A673 (cell line): Measurements from ENCODE around the gene ARMC10. TPM values are rescaled to one million over a fixed set of nuclear protein-coding genes. Genes with fewer than 3 reads are reported as not detected.

Experiments used
- BruUV-seq: library from RNA; stranded (reverse); fragments of 400-500 nt; replicated peaks from 2 replicates; lab custom pipeline; 2021; lab: Mats Ljungman, UMichigan
- CTCF ChIA-PET: fragments of 300-600 bp; sonication (Branson Sonifier 250); formaldehyde crosslinking; loops from one replicate; lab custom pipeline; 2022; ENCODE audit warnings: antibody characterized with exemption; lab: Charles Lee
- POLR2A ChIA-PET: fragments of 300-600 bp; sonication (Branson Sonifier 250); formaldehyde crosslinking; loops from one replicate; lab custom pipeline; 2022; ENCODE audit warnings: antibody characterized with exemption; ENCODE audit not compliant: low non-redundant PET; lab: Charles Lee
- DNase-seq: peaks from one replicate; pipeline ENCODE4 v3.0.0-alpha.2; 2015; ENCODE audit warnings: low spot score
- H3K27ac ChIP-seq: fragments of 200-600 bp; sonication (generic); 2 replicates; pipeline ENCODE4 v1.5.1; 2016; ENCODE audit warnings: mixed run types, low read depth, mild to moderate bottlenecking, mixed read lengths, antibody characterized with exemption, low read length; ENCODE audit not compliant: poor library complexity, severe bottlenecking
- H3K27me3 ChIP-seq: fragments of 200-600 bp; sonication (generic); replicated peaks from 2 replicates; pipeline ENCODE4 v1.6.1; 2017; ENCODE audit warnings: mixed run types, low read depth, mild to moderate bottlenecking, mixed read lengths, antibody characterized with exemption, low read length; ENCODE audit not compliant: insufficient read depth, poor library complexity
- H3K36me3 ChIP-seq: fragments of 200-600 bp; sonication (generic); 2 replicates; pipeline ENCODE4 v1.6.1; 2016; ENCODE audit warnings: mixed run types, mild to moderate bottlenecking, mixed read lengths, antibody characterized with exemption, low read length; ENCODE audit not compliant: insufficient read depth, poor library complexity, severe bottlenecking
- H3K4me1 ChIP-seq: fragments of 200-600 bp; sonication (generic); 2 replicates; pipeline ENCODE4 v1.6.1; 2017; ENCODE audit warnings: mixed run types, mild to moderate bottlenecking, mixed read lengths, antibody characterized with exemption, low read length; ENCODE audit not compliant: insufficient read depth, poor library complexity, severe bottlenecking
- H3K4me3 ChIP-seq: fragments of 200-600 bp; sonication (generic); 2 replicates; pipeline ENCODE4 v1.5.1; 2016; ENCODE audit warnings: low read depth, mixed run types, mild to moderate bottlenecking, mixed read lengths, low read length; ENCODE audit not compliant: poor library complexity, severe bottlenecking
- H3K9me3 ChIP-seq: fragments of 200-600 bp; sonication (generic); 2 replicates; pipeline ENCODE4 v1.6.1; 2016; ENCODE audit warnings: mixed run types, low read depth, mild to moderate bottlenecking, mixed read lengths, antibody characterized with exemption, low read length; ENCODE audit not compliant: poor library complexity, severe bottlenecking
- EZH2 ChIP-seq: fragments of 200-600 bp; sonication (generic); IDR thresholded peaks from 2 replicates; pipeline ENCODE4 v1.6.1; 2017; ENCODE audit warnings: borderline replicate concordance, low read depth, mild to moderate bottlenecking, mixed read lengths, antibody characterized with exemption, low read length; ENCODE audit not compliant: poor library complexity, severe bottlenecking
- intact Hi-C: fragments of 100-400 bp; cut with micrococcal nuclease; formaldehyde crosslinking; loops from one replicate; pipeline ENCODE4 v1.10.0; 2022; ENCODE audit not compliant: unreplicated experiment
- total RNA-seq: library from RNA; stranded (reverse); gene quantifications from 2 replicates; pipeline ENCODE4 v1.2.3, GENCODE V29; 2021
- TF ChIP-seq, protein P1 (sequence below): fragments of 300-800, 200-600 bp; sonication (generic); conservative IDR thresholded peaks from 2 replicates; pipeline ENCODE4 v1.5.1; 2017; ENCODE audit warnings: low read depth, mild to moderate bottlenecking, antibody characterized with exemption, low read length, moderate library complexity, mixed read lengths

Gene ARMC10
- total RNA-seq, 1 experiment from 2014 or later = 32.0 TPM

DNA sequence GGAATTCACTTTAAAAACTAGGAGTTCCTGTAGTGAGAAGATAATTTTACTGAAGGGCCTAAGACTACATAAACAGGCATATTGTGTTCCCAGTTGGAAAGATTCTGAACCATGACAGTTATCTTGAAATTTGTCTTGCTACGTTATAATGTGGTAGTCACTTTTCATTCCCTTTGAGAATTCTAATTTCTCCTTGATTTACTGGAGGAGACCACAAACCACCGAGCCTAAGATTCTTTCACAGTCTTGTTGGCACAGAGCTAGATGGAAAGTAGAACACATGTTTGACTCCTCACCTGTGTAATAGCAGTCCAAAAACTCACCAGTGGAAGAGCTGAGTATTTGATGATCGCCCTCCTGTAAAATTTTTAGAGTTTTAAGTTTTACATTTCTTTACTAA, 4.9 kb downstream of the ARMC10 start:
- Histone ChIP-seq H3K4me1 (no peaks in the 10 kb centered on the region), H3K9me3 (no peaks in the 10 kb centered on the region), H3K27ac (no peak overlapping the region), H3K36me3 (peaks cover 6% of the 10 kb centered on the region), H3K27me3 (no peaks in the 10 kb centered on the region), H3K4me3 (no peak overlapping the region)
- DNase-seq = no peak
- TF ChIP-seq EZH2 = no peak
- TF ChIP-seq, protein P1, sequence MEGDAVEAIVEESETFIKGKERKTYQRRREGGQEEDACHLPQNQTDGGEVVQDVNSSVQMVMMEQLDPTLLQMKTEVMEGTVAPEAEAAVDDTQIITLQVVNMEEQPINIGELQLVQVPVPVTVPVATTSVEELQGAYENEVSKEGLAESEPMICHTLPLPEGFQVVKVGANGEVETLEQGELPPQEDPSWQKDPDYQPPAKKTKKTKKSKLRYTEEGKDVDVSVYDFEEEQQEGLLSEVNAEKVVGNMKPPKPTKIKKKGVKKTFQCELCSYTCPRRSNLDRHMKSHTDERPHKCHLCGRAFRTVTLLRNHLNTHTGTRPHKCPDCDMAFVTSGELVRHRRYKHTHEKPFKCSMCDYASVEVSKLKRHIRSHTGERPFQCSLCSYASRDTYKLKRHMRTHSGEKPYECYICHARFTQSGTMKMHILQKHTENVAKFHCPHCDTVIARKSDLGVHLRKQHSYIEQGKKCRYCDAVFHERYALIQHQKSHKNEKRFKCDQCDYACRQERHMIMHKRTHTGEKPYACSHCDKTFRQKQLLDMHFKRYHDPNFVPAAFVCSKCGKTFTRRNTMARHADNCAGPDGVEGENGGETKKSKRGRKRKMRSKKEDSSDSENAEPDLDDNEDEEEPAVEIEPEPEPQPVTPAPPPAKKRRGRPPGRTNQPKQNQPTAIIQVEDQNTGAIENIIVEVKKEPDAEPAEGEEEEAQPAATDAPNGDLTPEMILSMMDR = no peak
- intact Hi-C loops = no loop called here
- no TSS peak for BruUV-seq
- POLR2A ChIA-PET = no interaction called here
- CTCF ChIA-PET = no interaction called here

DNA sequence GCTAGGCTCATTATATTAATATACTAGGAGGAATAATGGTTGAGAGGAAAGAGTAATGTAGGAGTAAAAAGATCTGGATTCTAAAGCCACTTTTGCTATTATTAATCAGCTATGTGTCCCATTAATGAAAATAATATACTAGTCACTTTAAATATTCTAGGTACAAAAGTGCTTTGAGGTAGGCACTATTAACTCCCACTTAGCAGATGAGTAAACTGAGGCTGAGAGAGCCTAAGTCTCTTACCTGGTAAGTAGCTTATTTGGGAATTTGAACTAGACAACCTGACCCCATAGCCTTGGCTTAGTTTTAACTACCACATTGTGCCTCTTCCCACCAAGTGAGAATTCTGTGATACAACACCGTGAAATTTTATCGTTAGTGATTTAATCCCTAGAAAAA, 6.0 kb downstream of the ARMC10 start:
- no peaks in the 10 kb centered on the region for H3K4me1 ChIP-seq
- peaks cover 6% of the 10 kb centered on the region for H3K36me3 ChIP-seq
- no peaks in the 10 kb centered on the region for H3K9me3 ChIP-seq
- DNase-seq = no peak
- TF ChIP-seq EZH2 = no peak
- TF ChIP-seq, protein P1 = no peak
- intact Hi-C loops = no loop called here
- BruUV-seq = no TSS peak
- ChIA-PET CTCF (no interaction called here), POLR2A (no interaction called here)
- H3K27ac ChIP-seq = no peak overlapping the region
- no peak overlapping the region for H3K4me3 ChIP-seq
- H3K27me3 ChIP-seq = no peaks in the 10 kb centered on the region

DNA sequence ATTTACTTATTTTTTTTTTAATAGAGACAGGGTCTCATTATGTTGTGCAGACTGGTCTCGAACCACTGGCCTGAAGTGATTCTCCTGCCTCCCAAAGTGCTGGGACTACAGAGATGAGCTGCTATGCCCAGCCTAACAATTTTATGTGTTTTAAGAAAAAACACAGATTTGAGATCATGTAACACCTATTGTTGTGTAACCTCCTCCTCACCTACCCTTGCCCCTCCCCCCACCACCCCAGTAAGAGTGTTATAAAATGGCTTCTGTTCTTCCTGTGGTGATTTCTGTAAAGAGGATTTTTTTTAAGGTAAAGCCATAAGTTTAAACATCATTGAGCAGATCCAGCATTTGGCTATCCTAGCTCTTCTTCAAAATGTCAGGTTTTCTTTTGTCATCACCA, 7.6 kb downstream of the ARMC10 start:
- no peak overlapping the region for H3K4me3 ChIP-seq
- no peaks in the 10 kb centered on the region for H3K4me1 ChIP-seq
- no peak for TF ChIP-seq EZH2
- TF ChIP-seq, protein P1 = no peak
- BruUV-seq = no TSS peak
- no peaks in the 10 kb centered on the region for H3K27me3 ChIP-seq
- no peaks in the 10 kb centered on the region for H3K9me3 ChIP-seq
- CTCF ChIA-PET = interaction anchor here (0.6 kb wide), 2 partner anchors 16 to 19 kb away, joined by 4 to 6 read pairs; no protein-coding TSS in a partner anchor
- POLR2A ChIA-PET = interaction anchor here (0.6 kb wide), 1 partner anchor 11 kb away, joined by 5 read pairs; no protein-coding TSS in a partner anchor
- peaks cover 9% of the 10 kb centered on the region for H3K36me3 ChIP-seq
- H3K27ac ChIP-seq = no peak overlapping the region
- no peak for DNase-seq
- intact Hi-C loops = no loop called here
